HepG2 (cell line): Measurements from ENCODE around the gene FAM53C. TPM values are rescaled to one million over a fixed set of nuclear protein-coding genes. Genes with fewer than 3 reads are reported as not detected.

Experiments used
- ATF1 ChIP-seq: IDR thresholded peaks from 2 replicates; pipeline ENCODE4 v1.6.1; 2016; ENCODE audit warnings: mild to moderate bottlenecking, control low read depth
- ATF7-NPFF ChIP-seq: sonication (generic); formaldehyde crosslinking; IDR thresholded peaks from 2 replicates; pipeline ENCODE4 v1.8.1; 2023; ENCODE audit warnings: mild to moderate bottlenecking, low read depth, missing genetic modification reagents, moderate library complexity
- CEBPZ ChIP-seq: IDR thresholded peaks from 2 replicates; pipeline ENCODE4 v1.6.1; 2012; ENCODE audit warnings: low read length, improper control_type of control experiment
- ERF ChIP-seq: IDR thresholded peaks from 2 replicates; pipeline ENCODE4 v1.6.1; 2018; ENCODE audit warnings: missing biosample characterization, missing genetic modification reagents
- FOXA1 ChIP-seq, 2 experiments: fragments of 450-650 bp in 1 of 2; sonication (generic) in 1 of 2; formaldehyde crosslinking in 1 of 2; IDR thresholded peaks; 2 replicates each; pipeline versions ENCODE4 v1.4.0 to v1.6.1; 2016 to 2020; ENCODE audit warnings: missing genetic modification reagents in 1 of 2
- GATA4 ChIP-seq: sonication (generic); IDR thresholded peaks from 2 replicates; pipeline ENCODE4 v1.6.1; 2016; ENCODE audit warnings: antibody characterized with exemption, low read depth, borderline replicate concordance
- KLF16 ChIP-seq, 2 experiments: sonication (generic) in 1 of 2; formaldehyde crosslinking in 1 of 2; IDR thresholded peaks; 2 replicates each; pipeline versions ENCODE4 v1.6.1 to v1.8.0; 2016 to 2023; ENCODE audit warnings: missing genetic modification reagents in 2 of 2, missing compliant biosample characterization in 1 of 2
- MATR3 ChIP-seq: sonication (generic); formaldehyde crosslinking; IDR thresholded peaks from 2 replicates; pipeline ENCODE4 v1.4.0; 2020; ENCODE audit warnings: missing genetic modification reagents
- SNAPC4 ChIP-seq: sonication (generic); formaldehyde crosslinking; IDR thresholded peaks from 2 replicates; pipeline ENCODE4 v1.4.0; 2020; ENCODE audit warnings: mild to moderate bottlenecking, missing genetic modification reagents
- ZNF205 ChIP-seq: IDR thresholded peaks from 2 replicates; pipeline ENCODE4 v1.6.1; 2018; ENCODE audit warnings: missing biosample characterization, missing genetic modification reagents
- ZNF580 ChIP-seq: IDR thresholded peaks from 2 replicates; pipeline ENCODE4 v1.6.1; 2016; ENCODE audit warnings: low read depth, borderline replicate concordance
- ZNF790 ChIP-seq: sonication (generic); formaldehyde crosslinking; IDR thresholded peaks from 2 replicates; pipeline ENCODE4 v1.8.0; 2022; ENCODE audit warnings: missing genetic modification reagents, mild to moderate bottlenecking, borderline replicate concordance
- polyA plus RNA-seq, 8 experiments: library from polyadenylated mRNA; depleted of rRNA in 3 of 8; stranded (reverse) in 7 of 8; unstranded in 1 of 8; fragments of >200 nt; fragmentation: Illumina TruSeq in 4 of 8; extraction: Trizol in 4 of 8; gene quantifications; 2 replicates each; pipeline versions ENCODE4 v1.2.1 to v1.2.3, GENCODE V29; 2011 to 2016; ENCODE audit warnings: low read depth in 4 of 8, missing spikeins in 1 of 8, mixed read lengths in 1 of 8; ENCODE audit not compliant: insufficient read depth in 1 of 8
- total RNA-seq, 5 experiments: library from RNA; depleted of rRNA; stranded (reverse); fragments of >200 nt; fragmentation: Illumina TruSeq; extraction: Trizol; gene quantifications; 2 replicates each; pipeline ENCODE4 v1.2.3, GENCODE V29; 2016; ENCODE audit warnings: low read depth in 1 of 5
- TF ChIP-seq, protein P1 (sequence below): sonication (generic); formaldehyde crosslinking; IDR thresholded peaks from 2 replicates; pipeline ENCODE4 v1.5.1; 2020; ENCODE audit warnings: missing genetic modification reagents, mild to moderate bottlenecking, borderline replicate concordance
- TF ChIP-seq, protein P2 (sequence below): sonication (generic); formaldehyde crosslinking; IDR thresholded peaks from 2 replicates; pipeline ENCODE4 v1.4.0; 2020; ENCODE audit warnings: mild to moderate bottlenecking, missing genetic modification reagents

Gene FAM53C
- total and polyA plus RNA-seq, 2 of the 13 experiments (the other 11 are each of a cell fraction or from before 2014, with no cell fraction given): 26.9 to 30.1 TPM

DNA sequence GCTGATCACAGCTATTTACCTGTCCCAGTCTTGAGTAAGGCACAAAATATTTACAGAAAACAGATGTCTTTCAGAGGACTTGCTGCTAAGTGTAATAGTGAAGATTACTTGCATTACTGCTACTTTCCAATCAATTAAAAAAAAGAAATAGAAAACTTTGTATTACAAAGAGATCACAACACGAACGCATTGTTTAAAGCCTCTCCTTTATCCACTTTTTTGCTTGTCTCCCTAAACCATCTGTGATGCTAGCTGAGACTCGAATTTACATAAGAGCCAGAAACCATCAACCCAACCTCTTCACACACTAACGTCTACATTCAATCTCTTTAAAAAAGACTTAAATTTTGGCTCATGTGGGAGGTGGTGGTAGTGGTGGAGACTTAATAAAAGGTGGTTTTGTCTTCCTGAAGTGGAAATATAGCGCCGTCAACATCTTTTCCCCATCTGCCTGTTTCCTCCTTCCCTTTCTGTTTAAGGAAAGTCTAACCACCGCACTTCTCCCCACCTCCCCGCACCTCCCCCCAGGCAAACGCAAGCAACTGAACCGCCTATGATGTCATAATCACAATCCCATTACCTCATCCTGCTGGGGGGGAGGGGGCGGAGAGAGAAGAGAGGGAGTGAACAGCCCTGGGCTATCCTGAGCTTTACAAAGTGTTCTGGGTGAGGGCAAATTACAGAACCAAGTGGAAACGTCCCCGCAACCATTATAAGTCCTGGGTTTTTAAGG is 948 bp upstream of the FAM53C start (continued):
- TF ChIP-seq SNAPC4 (no peak), KLF16 (CRISPR knock-in tag; IDR thresholded peaks at IDR 0.05) (no peak; a peak in 1 of 4 replicates), ZNF790 (CRISPR knock-in tag) (0 out of 2 replicates have a peak, but pooled peaks have one; percentile 23), ATF1 (CRISPR knock-in tag) (peak; percentile 94), FOXA1 (IDR thresholded peaks at IDR 0.05) (no peak), FOXA1 (CRISPR knock-in tag; IDR thresholded peaks at IDR 0.05) (no peak), CEBPZ (no peak), ZNF205 (CRISPR knock-in tag) (no peak), ERF (no peak), GATA4 (no peak), ATF7-NPFF (CRISPR knock-in tag) (no peak), ZNF580 (no peak), MATR3 (CRISPR knock-in tag) (no peak)
- TF ChIP-seq, protein P1, sequence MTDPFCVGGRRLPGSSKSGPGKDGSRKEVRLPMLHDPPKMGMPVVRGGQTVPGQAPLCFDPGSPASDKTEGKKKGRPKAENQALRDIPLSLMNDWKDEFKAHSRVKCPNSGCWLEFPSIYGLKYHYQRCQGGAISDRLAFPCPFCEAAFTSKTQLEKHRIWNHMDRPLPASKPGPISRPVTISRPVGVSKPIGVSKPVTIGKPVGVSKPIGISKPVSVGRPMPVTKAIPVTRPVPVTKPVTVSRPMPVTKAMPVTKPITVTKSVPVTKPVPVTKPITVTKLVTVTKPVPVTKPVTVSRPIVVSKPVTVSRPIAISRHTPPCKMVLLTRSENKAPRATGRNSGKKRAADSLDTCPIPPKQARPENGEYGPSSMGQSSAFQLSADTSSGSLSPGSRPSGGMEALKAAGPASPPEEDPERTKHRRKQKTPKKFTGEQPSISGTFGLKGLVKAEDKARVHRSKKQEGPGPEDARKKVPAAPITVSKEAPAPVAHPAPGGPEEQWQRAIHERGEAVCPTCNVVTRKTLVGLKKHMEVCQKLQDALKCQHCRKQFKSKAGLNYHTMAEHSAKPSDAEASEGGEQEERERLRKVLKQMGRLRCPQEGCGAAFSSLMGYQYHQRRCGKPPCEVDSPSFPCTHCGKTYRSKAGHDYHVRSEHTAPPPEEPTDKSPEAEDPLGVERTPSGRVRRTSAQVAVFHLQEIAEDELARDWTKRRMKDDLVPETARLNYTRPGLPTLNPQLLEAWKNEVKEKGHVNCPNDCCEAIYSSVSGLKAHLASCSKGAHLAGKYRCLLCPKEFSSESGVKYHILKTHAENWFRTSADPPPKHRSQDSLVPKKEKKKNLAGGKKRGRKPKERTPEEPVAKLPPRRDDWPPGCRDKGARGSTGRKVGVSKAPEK (CRISPR knock-in tag): no peak
- TF ChIP-seq, protein P2, sequence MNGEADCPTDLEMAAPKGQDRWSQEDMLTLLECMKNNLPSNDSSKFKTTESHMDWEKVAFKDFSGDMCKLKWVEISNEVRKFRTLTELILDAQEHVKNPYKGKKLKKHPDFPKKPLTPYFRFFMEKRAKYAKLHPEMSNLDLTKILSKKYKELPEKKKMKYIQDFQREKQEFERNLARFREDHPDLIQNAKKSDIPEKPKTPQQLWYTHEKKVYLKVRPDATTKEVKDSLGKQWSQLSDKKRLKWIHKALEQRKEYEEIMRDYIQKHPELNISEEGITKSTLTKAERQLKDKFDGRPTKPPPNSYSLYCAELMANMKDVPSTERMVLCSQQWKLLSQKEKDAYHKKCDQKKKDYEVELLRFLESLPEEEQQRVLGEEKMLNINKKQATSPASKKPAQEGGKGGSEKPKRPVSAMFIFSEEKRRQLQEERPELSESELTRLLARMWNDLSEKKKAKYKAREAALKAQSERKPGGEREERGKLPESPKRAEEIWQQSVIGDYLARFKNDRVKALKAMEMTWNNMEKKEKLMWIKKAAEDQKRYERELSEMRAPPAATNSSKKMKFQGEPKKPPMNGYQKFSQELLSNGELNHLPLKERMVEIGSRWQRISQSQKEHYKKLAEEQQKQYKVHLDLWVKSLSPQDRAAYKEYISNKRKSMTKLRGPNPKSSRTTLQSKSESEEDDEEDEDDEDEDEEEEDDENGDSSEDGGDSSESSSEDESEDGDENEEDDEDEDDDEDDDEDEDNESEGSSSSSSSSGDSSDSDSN (CRISPR knock-in tag): no peak
